GM19099 (cell line): ENCODE results near the gene KLF6.

ENCODE experiments used
- POLR2A ChIP-seq: IDR thresholded peaks from 3 replicates; pipeline ENCODE4 v1.6.1; 2011; ENCODE audit warnings: low read depth; ENCODE audit not compliant: insufficient read length; ENCODE audit errors: extremely low read depth

The KLF6 gene

DNA sequence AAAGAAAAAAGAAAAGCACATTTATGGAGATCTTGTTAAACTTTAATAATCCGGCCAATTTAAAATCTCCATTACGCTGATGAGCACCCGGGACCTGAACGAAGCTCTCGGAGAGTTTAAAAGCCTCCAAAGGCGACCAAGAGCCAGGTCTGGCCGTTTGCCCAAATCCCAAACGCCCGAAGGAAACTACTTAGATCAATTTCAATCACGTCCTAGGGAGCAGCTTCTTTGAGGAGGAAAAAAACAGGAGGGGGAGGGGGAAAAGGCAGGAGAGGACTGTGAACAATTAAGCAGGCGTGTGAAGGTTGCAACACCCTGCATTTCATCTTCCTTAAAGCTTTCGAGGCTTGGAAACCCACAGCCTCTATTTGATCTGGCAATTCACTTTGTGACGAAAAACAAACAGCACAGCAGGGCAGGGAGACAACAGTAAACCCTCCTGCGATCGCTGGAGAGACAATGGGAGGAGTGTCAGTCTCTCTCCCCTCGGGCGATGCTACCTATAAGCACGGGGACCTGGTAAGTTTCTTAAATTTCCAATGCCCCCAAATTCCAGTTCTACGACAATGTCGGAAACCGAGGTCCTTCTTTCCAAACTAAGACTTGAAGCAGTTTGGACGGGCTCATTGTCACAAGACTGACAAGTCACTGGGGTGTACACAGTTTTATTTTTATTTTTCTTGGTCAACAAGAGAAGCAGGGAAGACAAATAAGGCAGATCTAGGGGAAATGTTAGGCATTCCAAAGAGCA, 1.2 kb downstream of the KLF6 start:
- no peak for TF ChIP-seq POLR2A

DNA sequence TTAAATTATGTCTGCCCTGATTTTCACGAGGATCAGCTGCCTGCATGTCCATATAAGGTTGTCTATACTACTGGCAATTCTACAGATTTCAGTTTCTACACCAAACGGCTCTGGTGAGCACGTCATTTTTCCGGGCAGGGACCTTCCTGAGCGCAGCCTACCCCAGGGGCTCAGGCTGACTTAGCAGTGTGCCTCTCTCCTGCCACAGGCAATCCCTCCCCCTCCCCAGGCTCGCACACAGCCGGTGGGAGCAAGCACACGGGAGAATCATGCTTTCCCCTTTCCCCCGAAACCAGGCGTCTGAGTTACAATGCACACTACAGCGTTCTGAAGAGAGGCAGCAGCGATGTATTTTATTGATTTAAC, 1.7 kb downstream of the KLF6 start:
- TF ChIP-seq POLR2A = peak; percentile 79

DNA sequence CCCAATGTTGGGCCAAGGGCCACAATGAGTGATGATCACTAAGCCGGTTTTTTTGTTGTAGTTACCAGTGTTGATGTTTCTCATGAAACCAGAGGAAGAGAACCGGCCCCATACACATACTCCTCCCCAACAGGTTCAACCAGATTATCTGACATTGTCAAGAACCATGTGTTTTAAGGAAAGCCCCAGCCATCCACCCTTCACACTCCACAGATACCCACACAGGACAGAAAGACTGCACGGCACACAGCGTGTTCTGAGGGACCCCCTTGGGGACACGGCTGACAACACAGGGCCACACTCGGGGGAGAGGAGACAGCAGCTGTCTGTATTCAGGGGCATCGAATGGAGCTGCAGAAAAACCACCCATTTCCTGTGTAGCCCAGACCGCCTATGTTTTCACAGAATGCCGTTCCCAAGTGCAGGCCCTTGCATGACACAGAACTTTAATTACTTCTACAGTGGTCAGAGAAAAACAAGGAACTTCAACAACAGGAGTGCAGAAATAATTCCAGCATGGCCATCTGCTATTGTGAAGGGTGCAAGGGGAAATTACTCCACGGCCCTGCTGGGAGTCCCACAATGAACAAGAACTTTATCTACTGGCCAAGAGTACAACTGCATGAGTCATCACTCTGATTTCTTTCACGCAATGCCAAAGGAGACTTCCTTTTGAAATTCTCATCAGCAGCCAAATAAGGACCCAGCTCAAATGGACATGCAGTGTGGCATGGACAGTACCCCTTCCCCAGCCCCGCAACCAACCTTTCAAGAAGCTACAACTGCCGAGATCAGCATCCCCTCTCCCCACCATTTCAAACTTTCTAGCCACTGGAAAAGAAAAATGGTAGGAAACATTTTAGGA, 2.3 kb downstream of the KLF6 start:
- TF ChIP-seq POLR2A = no peak

DNA sequence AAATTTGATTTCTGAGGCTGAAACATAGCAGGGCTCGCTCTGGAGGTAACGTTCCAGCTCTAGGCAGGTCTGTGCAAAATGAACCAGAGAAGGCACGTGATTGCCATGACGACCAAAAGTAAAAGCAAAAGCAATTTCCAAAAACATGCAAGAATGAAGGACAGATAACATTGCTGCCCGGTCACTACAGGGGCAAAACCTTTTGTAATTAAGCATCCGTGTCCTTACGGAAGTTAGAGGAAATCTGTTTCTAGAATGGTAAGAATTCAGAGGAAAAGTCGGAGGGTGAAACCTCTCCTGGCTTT, 2.9 kb downstream of the KLF6 start:
- TF ChIP-seq POLR2A = no peak

DNA sequence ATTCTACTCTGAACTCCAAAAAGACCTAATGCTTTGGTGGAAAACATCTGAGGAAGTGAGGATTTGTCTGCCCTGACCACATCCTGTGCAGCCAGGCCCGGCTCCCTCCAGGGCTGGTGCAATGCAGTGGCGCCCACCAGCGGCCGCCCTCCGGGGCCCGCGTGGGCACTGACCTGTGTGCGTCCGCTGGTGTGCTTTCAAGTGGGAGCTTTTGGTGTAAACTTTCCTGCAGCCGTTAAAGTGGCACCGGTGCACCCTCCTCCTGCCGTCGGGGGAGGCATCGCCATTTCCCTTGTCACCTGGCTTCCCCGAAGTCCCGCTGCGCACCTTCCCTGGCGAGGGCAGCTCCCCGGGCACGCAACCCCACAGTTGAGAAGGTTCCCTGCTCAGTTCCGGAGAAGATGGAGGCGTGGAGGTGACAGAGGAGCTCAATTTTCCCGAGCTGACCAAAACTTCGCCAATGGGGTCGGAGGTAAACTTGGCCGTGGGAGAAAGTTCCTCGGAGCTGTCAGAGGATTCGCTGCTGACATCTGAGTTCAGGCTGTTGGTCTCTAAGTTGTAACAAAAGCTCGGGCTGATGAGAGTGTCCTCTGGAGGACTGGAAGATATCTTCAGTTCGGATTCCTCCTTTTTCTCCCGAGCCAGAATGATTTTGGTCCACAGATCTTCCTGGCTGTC, 3.4 kb downstream of the KLF6 start:
- no peak for TF ChIP-seq POLR2A

DNA sequence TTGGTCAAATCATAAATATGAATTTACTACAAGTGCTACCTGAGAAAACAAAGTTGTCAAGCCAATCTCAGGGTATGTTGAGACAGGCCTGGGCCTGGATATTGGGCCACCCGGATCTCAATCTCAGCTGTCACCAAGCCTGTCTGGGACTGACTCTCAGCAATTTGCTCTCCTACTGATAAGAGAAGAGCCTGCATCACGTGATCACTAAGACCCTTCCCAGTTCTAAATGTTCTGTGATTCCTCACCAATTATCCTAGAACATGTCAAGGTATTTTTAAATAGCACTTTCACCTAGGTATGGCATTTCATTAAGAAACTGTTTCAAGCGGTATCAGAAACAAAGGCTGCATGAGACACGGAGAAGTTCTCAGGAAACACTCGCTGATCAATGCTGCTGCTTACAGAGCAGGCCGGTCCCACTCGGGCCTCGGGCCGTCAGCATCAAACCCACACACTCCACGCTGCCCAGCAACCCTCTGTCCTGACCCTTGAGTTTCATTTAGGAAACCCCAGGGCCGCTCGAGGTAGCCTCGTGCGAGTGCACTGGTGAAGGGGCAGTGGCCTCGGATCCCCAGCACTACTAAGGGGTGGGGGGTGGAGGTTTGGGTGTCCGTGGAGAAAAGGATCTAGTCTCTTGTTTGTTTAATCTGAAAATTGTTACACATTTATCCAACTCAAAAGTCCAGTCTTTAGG, 4.1 kb downstream of the KLF6 start:
- no peak for TF ChIP-seq POLR2A

DNA sequence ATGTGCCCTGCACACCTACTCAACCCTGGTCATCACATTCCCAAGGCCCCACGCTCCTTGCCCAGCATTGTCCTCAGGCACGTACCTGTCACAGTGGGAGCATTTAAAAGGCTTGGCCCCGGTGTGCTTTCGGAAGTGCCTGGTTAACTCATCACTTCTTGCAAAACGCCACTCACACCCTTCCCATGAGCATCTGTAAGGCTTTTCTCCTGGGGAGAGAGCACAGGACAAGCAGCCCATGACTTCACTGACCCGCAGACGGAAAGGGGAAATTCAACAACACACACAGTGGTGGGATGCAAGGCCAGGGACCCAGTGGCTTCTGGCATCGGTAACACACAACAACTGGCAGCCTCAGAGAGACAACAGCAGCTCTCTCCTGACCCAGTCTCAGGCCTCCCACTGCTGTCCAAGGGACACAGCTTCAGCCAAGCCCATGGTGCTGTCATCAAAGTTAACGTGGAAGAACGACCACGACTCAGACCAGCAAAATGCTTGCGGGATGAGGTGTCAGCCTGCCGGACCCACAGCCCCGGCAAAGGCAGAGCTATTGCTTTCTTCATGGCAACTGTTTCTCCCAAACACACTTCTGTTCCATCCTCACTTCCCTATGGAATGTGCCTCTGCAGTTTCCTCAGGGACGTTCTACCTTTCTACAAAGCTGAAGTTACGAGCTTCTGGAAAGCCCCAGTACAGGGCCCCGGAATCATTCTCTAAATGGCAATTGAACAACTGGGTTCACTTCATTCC, 4.8 kb downstream of the KLF6 start:
- no peak for TF ChIP-seq POLR2A

DNA sequence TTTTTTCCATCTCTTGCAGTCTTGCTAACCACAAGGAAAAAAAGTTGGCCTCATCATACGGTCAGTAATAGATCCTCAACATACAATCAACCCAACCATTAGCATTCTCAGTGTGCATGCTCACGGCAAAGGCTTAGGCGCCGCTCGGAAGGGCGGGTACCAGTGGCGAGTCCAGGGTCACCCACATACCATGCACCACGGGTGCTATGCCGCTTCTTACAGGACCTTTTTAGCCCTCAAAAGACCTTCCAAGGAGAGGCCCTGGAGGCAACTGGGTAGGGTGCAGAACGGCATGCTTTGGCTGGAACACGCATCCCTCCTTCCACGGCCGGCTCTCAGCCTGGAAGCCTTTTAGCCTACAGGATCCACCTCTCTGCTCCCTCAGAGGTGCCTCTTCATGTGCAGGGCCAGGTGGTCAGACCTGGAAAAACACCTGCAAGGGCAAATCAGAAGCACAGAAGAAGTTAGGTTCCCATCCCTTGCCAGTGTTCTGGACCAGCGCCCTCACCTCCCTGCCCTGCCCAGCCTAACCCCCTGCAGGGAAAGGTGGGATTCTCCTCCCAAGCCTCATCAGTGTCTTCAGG, 5.8 kb downstream of the KLF6 start:
- no peak for TF ChIP-seq POLR2A

DNA sequence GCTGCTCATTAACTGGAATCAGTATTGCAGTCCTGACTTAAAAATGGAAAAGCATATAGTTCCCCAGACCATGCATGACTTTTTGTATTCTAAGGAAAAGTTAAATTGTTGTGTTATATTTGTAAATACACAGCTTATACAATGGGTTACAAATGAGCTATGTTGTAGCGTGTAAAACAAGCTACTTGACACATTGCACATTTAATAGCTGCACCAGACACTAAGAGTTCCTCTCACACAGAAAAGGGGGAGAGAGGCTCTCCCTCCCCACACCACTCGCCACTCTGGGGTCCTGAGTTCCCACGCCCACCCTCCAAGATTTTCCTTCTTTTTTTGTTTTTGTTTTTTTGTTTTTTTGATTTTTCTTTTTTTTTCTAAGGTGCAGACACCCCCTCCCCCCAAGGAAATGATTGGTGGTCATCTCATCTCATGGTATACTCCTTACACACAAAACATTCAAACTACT, 6.3 kb downstream of the KLF6 start:
- TF ChIP-seq POLR2A = no peak

DNA sequence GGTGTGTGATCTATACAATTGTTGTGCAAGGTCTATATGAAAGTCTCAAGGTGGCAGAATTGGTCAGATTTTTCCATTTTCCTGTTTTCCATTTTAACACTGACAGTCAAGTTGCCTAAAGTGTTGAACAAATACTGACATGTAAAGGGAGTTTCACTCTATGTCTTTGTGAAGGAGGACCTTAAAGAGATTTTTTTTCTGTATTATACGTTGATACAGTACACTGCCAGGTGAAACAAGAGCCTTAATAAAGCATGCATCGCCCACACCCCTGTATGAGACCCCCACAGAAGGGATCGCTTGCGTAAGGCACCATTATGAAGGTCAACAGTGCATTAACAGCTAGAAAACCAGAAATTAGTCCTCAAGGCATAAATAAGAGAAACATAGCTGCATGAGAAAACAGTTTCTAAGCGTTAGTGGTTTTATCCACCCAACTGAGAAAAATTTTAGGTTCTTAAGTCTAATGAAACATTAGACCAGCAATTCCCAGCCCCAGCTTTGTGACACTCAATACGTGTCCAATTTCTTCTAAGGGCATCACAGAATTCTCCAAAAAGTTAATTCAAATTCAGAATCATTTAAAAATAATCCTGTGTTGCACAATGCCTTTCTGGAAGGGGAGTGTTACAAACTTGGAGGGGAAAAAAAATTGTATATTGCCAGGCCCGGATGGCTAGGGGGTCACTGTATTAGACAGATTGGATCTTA, 6.9 kb downstream of the KLF6 start:
- no peak for TF ChIP-seq POLR2A

DNA sequence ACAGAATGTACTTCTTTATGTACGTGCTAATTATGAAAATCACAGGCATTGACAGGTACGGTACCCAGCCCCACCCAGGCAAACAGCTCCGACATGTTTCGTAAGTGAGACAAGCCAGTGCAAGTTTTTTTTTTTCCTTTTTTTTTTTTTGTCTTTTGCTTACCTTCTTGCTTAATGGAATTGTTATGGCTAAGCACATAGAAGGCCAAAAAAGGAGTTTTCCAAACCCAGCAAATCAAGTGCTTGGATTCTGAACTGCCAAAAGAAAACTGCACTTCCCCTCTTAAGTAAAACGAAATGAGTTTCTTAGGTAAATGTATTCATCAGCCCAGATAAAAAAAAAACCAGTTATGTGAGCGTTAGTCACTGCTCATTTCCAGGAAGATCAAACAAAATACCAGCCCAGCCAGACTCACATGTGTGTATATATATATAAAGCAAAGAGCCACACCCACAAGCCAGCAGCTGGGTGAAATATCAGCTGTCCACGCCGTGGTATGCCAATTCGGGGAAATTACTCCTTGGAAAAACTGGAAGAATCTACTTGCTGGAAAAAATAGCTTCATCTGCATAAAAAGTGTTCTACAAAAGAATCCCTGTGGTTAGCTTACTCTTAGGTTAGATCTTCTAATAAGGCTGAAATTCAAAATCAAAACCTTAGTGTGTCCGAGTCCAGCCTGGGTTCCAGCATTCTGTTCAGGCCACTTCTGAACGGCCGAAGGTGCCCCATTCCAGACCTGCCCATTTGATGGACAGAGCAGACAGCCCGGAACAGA, 8.0 kb downstream of the KLF6 start:
- no peak for TF ChIP-seq POLR2A

DNA sequence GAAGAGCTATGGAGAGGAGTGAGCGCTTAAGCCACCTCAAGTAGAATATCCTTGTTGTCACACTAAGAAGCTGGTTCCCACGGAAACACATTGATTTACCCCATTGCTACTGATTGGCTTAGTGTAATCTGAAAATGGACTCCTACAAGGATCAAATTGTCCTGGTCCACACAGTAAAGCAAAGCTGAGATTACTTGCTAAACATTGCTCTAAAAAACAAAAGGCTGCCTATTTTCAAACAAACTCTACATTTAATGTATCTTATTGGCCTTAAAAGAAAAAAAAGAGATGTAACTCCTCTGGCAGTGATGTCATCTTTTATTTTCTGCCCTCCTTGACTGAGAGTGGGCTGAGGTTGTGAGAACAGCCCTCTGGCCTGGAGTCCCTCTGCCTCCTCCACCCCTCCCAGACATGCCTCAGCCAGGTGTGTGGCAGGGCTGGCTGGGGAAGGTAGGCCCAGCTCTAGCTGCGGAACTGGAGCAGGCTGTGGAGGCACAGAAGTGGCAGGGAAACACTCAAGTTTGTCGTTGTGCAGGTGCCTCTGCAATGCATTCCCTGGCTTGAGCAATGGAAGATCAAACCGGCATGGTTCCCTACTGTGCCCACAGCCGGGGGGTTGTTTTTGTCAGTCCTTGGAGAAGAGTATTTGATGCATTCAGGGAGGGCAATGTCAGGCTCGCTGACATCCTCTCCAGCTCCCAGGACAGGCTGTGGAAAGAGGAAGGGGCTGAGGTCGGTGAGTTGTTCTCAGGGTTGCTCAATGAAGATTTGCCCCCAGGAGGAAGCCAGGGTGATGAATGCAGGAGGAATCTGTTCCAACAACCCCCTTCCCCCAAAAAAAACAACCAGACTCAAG, 9.1 kb downstream of the KLF6 start:
- TF ChIP-seq POLR2A = no peak
